ENCODE data around the gene HTD2. TPM values are rescaled to one million over a fixed set of nuclear protein-coding genes. Genes with fewer than 3 reads are reported as not detected.

Gene HTD2
- total and polyA plus RNA-seq, 2 of the 4 experiments (the other 2 are of a cell fraction): 6.4 to 13.3 TPM

DNA sequence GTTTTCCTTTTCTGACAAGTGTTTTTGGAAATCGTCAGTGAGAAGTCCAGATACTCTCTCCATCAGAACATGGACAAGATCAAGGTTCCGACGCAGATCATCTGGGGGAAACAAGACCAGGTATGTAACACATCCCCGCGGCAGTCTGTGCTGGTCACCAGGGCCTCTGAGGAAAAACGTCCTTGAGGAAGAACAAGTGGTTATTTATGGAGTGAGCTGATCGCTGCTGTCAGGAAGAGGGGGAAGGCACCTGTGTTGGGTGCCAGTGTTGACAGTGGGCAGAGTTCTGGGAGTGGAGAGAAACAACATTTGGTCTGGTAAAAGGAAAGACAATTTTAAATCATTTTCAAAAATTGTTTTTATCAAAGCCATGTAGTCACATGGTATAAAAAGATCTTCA, 21.0 kb upstream of the HTD2 start:
- no peak overlapping the region for H2BK5ac ChIP-seq (ENCODE audit: low read depth, low read length, poor library complexity, severe bottlenecking)
- no peak overlapping the region for H3K23ac ChIP-seq (ENCODE audit: low read depth, low read length)
- H4K20me1 ChIP-seq (ENCODE audit: insufficient read depth, low read length): no peaks in the 10 kb centered on the region
- POLR2A ChIA-PET (ENCODE audit: unreplicated experiment): no interaction called here
- no peak overlapping the region for H3K4ac ChIP-seq (ENCODE audit: low read depth, low read length)
- no peak overlapping the region for H2AFZ ChIP-seq (replicated peaks; ENCODE audit: low read length, poor library complexity)
- peak overlapping the region; percentile 15 for H2AK9ac ChIP-seq (replicated peaks; ENCODE audit: low read depth, low read length, poor library complexity)
- BruUV-seq (replicated peaks): no TSS peak
- H3K9me1 ChIP-seq (ENCODE audit: insufficient read depth, low read length): no peaks in the 10 kb centered on the region
- ATAC-seq (ENCODE audit: low read depth): no peak
- no peak overlapping the region for H2BK120ac ChIP-seq (ENCODE audit: low read depth, low read length)
- CTCF ChIA-PET: no interaction called here
- H3K4me2 ChIP-seq (ENCODE audit: low read depth, low read length): no peak overlapping the region
- intact Hi-C loops (cut with micrococcal nuclease): no loop called here
- H3K4me3 ChIP-seq (ENCODE audit: insufficient read depth, low read depth, low read length): no peak overlapping the region
- H3K56ac ChIP-seq (ENCODE audit: extremely low read depth, insufficient read depth, low read length): no peak overlapping the region
- TF ChIP-seq FOS (IDR thresholded peaks at IDR 0.05; ENCODE audit: low read depth, low read length) (no peak), NFE2L2 (IDR thresholded peaks at IDR 0.05; ENCODE audit: low read depth, low read length) (no peak), RCOR1 (IDR thresholded peaks at IDR 0.05; ENCODE audit: insufficient replicate concordance, low read length) (no peak), BHLHE40 (IDR thresholded peaks at IDR 0.05; ENCODE audit: low read depth, low read length) (no peak), MAZ (IDR thresholded peaks at IDR 0.05; ENCODE audit: borderline replicate concordance, low read depth, low read length) (no peak)
- TF ChIP-seq, protein P1, sequence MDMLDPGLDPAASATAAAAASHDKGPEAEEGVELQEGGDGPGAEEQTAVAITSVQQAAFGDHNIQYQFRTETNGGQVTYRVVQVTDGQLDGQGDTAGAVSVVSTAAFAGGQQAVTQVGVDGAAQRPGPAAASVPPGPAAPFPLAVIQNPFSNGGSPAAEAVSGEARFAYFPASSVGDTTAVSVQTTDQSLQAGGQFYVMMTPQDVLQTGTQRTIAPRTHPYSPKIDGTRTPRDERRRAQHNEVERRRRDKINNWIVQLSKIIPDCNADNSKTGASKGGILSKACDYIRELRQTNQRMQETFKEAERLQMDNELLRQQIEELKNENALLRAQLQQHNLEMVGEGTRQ (IDR thresholded peaks at IDR 0.05; ENCODE audit: low read depth, low read length): no peak
- TF ChIP-seq, protein P2, sequence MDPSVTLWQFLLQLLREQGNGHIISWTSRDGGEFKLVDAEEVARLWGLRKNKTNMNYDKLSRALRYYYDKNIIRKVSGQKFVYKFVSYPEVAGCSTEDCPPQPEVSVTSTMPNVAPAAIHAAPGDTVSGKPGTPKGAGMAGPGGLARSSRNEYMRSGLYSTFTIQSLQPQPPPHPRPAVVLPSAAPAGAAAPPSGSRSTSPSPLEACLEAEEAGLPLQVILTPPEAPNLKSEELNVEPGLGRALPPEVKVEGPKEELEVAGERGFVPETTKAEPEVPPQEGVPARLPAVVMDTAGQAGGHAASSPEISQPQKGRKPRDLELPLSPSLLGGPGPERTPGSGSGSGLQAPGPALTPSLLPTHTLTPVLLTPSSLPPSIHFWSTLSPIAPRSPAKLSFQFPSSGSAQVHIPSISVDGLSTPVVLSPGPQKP (IDR thresholded peaks at IDR 0.05; ENCODE audit: borderline replicate concordance, low read depth, low read length): no peak
- no peak overlapping the region for H3K27ac ChIP-seq (ENCODE audit: insufficient read depth, low read length)
- DNase-seq: no peak
- no peak overlapping the region for H2BK20ac ChIP-seq (ENCODE audit: low read depth, low read length)
- in situ Hi-C loops (cut with MboI; ENCODE audit: low sequenced_read_pairs): no loop called here
- H2AK5ac ChIP-seq (ENCODE audit: low read depth, low read length): no peak overlapping the region
- H3K79me1 ChIP-seq (ENCODE audit: low read depth in 1 of 2, low read length in 2 of 2): no peaks in the 10 kb centered on the region
- no peak overlapping the region for H2BK15ac ChIP-seq (ENCODE audit: low read depth, low read length)
- no peaks in the 10 kb centered on the region for H3K27me3 ChIP-seq (ENCODE audit: control insufficient read depth, insufficient read depth, low read length)
- no peak overlapping the region for H4K91ac ChIP-seq (ENCODE audit: insufficient read depth, low read depth, low read length)
- dilution Hi-C loops (cut with HindIII; ENCODE audit: low sequenced_read_pairs, unreplicated experiment): no loop called here
- no peak overlapping the region for H3K9ac ChIP-seq (ENCODE audit: low read depth, low read length)
- H4K8ac ChIP-seq (ENCODE audit: low read depth in 2 of 2, low read length in 2 of 2): no peak overlapping the region
- no peak overlapping the region for H4K5ac ChIP-seq (ENCODE audit: low read depth, low read length)
- H3K9me3 ChIP-seq (ENCODE audit: control insufficient read depth, insufficient read depth, low read length): no peaks in the 10 kb centered on the region
- no peaks in the 10 kb centered on the region for H3K4me1 ChIP-seq (ENCODE audit: control insufficient read depth, insufficient read depth, low read length)
- H3K36me3 ChIP-seq (ENCODE audit: control insufficient read depth, insufficient read depth, low read length): peaks cover 10% of the 10 kb centered on the region; the same call in 1 of the 2 replicates
- WGBS, 2 experiments (ENCODE audit: extremely low coverage in 2 of 2, insufficient read length in 1 of 2): 90% methylated on average over 6 of the region's 7 CpGs; no CpG with 5 or more reads in 1 of the 2 experiments
- H3K14ac ChIP-seq (replicated peaks; ENCODE audit: low read depth, low read length): no peak overlapping the region
- no peak overlapping the region for H3K18ac ChIP-seq (ENCODE audit: low read depth, low read length)

Data from IMR-90 (cell line).